NCI-H345 treated with DMSO at 0.1 percent for 48 hours (cell line): ENCODE measurements around the gene HBG1.

Experiments used
- DNase-seq: peaks from one replicate; lab custom pipeline; 2025; ENCODE audit not compliant: unreplicated experiment; lab: John Stamatoyannopoulos, UW

The HBG1 gene

GRCh38 chr11:5228124-5228523, 21.5 kb downstream of the HBG1 start:
- no peak for DNase-seq

- DNase-seq: no peak
Observed at GRCh38 chr11:5227681-5228080, 22.0 kb downstream of the HBG1 start.

GRCh38 chr11:5226732-5227310, 22.8 kb downstream of the HBG1 start, which contains the start of gene HBB:
TSS of gene HBB (minus strand) at chr11:5227071. CDS start at chr11:5227021, 50 bp downstream.
- peak; percentile 82 for DNase-seq

- no peak for DNase-seq
Observed at GRCh38 chr11:5225480-5225871, 24.2 kb downstream of the HBG1 start.

- no peak for DNase-seq
Observed at GRCh38 chr11:5224538-5225479, 24.8 kb downstream of the HBG1 start.

- no peak for DNase-seq
Observed at GRCh38 chr11:5223686-5224085, 26.0 kb downstream of the HBG1 start.

- DNase-seq: no peak
Observed at GRCh38 chr11:5223146-5223545, 26.5 kb downstream of the HBG1 start.

- DNase-seq: no peak
Observed at GRCh38 chr11:5210376-5210885, 39.2 kb downstream of the HBG1 start.

- no peak for DNase-seq
Observed at GRCh38 chr11:5204787-5205186, 44.9 kb downstream of the HBG1 start.

- DNase-seq: no peak
Observed at GRCh38 chr11:5203366-5203765, 46.3 kb downstream of the HBG1 start.

GRCh38 chr11:5200582-5200981, 49.1 kb downstream of the HBG1 start, which contains the start of gene OR51V1:
TSS of gene OR51V1 (minus strand) at chr11:5200682. CDS start at chr11:5200682, 0 bp downstream.
- DNase-seq: no peak

- no peak for DNase-seq
Observed at GRCh38 chr11:5198285-5198684, 51.4 kb downstream of the HBG1 start.
